Astrocyte of the spinal cord (primary cell): ENCODE results near the gene SYNGR1.

Source experiments
- DNase-seq: peaks from one replicate; pipeline ENCODE4 v3.0.0; 2011; ENCODE audit warnings: low read depth, low spot score
- H3K4me3 ChIP-seq: 2 replicates; pipeline ENCODE4 v1.5.1; 2011; ENCODE audit warnings: low read depth, mild to moderate bottlenecking, low read length, moderate library complexity
- in situ Hi-C: cut with HindIII; loops from 2 replicates; pipeline ENCODE4 v1.10.0; 2017; ENCODE audit warnings: low sequenced_read_pairs
- TF ChIP-seq, protein P1 (sequence below): IDR thresholded peaks from 2 replicates; pipeline ENCODE4 v1.5.1; 2012; ENCODE audit warnings: low read depth, mild to moderate bottlenecking, low read length, inconsistent platforms

The SYNGR1 gene

DNA sequence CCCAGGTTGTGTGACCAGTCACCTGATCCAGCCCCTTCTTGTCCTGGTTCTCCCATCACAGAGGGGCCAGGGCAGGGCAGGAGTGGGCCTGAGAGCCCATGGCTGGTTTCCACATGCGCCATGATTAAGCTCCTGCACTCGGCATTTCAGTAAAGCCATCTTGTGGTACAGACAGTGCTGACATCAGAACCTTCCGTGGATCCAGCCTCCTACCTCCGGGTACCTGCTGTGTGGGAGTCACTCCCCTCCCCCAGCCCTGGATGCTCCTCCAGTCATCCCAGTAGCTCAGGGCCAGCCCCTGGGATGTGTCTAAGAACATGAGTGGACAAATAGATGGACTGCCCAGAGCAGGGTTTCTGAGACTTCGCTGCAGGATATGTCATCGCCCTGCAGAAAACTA is 84.9 kb downstream of the SYNGR1 start:
- in situ Hi-C loops = no loop called here
- TF ChIP-seq, protein P1, sequence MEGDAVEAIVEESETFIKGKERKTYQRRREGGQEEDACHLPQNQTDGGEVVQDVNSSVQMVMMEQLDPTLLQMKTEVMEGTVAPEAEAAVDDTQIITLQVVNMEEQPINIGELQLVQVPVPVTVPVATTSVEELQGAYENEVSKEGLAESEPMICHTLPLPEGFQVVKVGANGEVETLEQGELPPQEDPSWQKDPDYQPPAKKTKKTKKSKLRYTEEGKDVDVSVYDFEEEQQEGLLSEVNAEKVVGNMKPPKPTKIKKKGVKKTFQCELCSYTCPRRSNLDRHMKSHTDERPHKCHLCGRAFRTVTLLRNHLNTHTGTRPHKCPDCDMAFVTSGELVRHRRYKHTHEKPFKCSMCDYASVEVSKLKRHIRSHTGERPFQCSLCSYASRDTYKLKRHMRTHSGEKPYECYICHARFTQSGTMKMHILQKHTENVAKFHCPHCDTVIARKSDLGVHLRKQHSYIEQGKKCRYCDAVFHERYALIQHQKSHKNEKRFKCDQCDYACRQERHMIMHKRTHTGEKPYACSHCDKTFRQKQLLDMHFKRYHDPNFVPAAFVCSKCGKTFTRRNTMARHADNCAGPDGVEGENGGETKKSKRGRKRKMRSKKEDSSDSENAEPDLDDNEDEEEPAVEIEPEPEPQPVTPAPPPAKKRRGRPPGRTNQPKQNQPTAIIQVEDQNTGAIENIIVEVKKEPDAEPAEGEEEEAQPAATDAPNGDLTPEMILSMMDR = no peak
- no peak for DNase-seq
- no peak overlapping the region for H3K4me3 ChIP-seq
